Measurements from ENCODE around the gene HSD17B12. TPM values are rescaled to one million over a fixed set of nuclear protein-coding genes. Genes with fewer than 3 reads are reported as not detected.

HSD17B12 gene
- polyA plus RNA-seq, 4 donors, result 20.5 to 89.4 (median 45.9) TPM

DNA sequence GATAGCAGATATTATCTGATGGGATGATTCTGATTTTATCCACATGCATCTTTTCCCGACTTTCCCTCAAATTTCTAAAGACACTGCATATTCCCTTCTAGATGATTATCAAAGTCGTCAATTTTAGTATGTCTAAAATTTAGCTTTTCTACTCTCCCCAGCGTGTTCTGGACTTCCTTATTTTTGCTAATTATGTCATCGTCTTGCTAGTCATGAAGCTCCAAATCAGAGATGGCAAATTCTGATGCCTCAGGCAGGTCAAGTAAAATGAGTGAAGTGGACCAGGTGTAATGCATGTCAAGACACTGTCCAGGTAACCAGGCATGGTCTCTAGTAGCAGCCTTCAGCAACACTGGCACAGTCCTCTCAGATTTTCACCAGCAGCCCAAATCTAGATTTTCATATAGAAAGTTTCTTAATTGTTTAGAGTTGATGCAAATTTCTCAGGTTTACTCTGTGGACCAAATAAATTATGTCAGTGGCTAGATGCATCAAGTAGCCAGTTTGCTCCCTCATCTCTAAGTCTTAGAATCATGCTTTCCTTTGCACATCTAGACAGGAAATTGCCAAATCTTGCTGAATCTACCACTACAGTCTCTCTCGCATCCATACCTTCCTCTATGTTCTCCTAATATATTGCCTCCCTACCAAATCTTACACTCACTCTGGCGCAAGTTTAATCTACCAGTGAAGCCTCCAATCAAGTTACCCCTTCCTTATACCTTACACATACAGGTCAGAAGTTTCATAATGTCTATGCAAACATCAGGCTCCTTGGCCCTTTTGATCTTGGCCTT, 10.6 kb downstream of the HSD17B12 start:
- H3K4me1 ChIP-seq (ENCODE audit: control insufficient read depth in 3 of 3, insufficient read depth in 2 of 3, low read depth in 1 of 3, low read length in 2 of 3), result peaks cover 0 to 3% (median 0%) of the 10 kb centered on the region in 3 donors
- H3K27ac ChIP-seq (ENCODE audit: low read depth in 1 of 3, low read length in 2 of 3), result no peak overlapping the region
- WGBS, 3 donors, result 88 to 95% (median 93%) methylated on average over 6 of the region's 6 CpGs
- H3K27me3 ChIP-seq (ENCODE audit: control insufficient read depth in 3 of 3, insufficient read depth in 3 of 3, low read length in 3 of 3), result no peaks in the 10 kb centered on the region
- DNase-seq (no peak), FAIRE-seq (no peak)
- H3K9me3 ChIP-seq (ENCODE audit: control insufficient read depth in 2 of 2, insufficient read depth in 1 of 2, low read depth in 1 of 2, low read length in 1 of 2), result peaks cover 0 to 2% of the 10 kb centered on the region in 2 donors
- peaks cover 0 to 7% (median 0%) of the 10 kb centered on the region in 3 donors for H3K36me3 ChIP-seq (ENCODE audit: control insufficient read depth in 3 of 3, insufficient read depth in 2 of 3, low read depth in 1 of 3, low read length in 3 of 3)
- no peak overlapping the region for H3K4me3 ChIP-seq (ENCODE audit: low read depth in 1 of 3, low read length in 3 of 3)

- H3K4me1 ChIP-seq (ENCODE audit: control insufficient read depth in 3 of 3, insufficient read depth in 2 of 3, low read depth in 1 of 3, low read length in 2 of 3), result peaks cover 0 to 3% (median 0%) of the 10 kb centered on the region in 3 donors
- no peaks in the 10 kb centered on the region for H3K27me3 ChIP-seq (ENCODE audit: control insufficient read depth in 3 of 3, insufficient read depth in 3 of 3, low read length in 3 of 3)
- peaks cover 0 to 2% of the 10 kb centered on the region in 2 donors for H3K9me3 ChIP-seq (ENCODE audit: control insufficient read depth in 2 of 2, insufficient read depth in 1 of 2, low read depth in 1 of 2, low read length in 1 of 2)
- H3K4me3 ChIP-seq (ENCODE audit: low read depth in 1 of 3, low read length in 3 of 3), result no peak overlapping the region
- no peak overlapping the region for H3K27ac ChIP-seq (ENCODE audit: low read depth in 1 of 3, low read length in 2 of 3)
- FAIRE-seq, result no peak
- DNase-seq, result no peak
- H3K36me3 ChIP-seq (ENCODE audit: control insufficient read depth in 3 of 3, insufficient read depth in 2 of 3, low read depth in 1 of 3, low read length in 3 of 3), result peaks cover 0 to 7% (median 0%) of the 10 kb centered on the region in 3 donors
- WGBS, 3 donors, result 81 to 97% (median 95%) methylated on average over 1 of the region's 1 CpG
Measured at GRCh38 chr11:43691806-43692205, 11.3 kb downstream of the HSD17B12 start.

- FAIRE-seq, result no peak
- peaks cover 0 to 7% (median 0%) of the 10 kb centered on the region in 3 donors for H3K36me3 ChIP-seq (ENCODE audit: control insufficient read depth in 3 of 3, insufficient read depth in 2 of 3, low read depth in 1 of 3, low read length in 3 of 3)
- 91 to 100% (median 93%) methylated on average over 2 of the region's 2 CpGs for WGBS, 3 donors
- DNase-seq, result no peak
- H3K9me3 ChIP-seq (ENCODE audit: control insufficient read depth in 2 of 2, insufficient read depth in 1 of 2, low read depth in 1 of 2, low read length in 1 of 2), result peaks cover 0 to 2% of the 10 kb centered on the region in 2 donors
- H3K4me1 ChIP-seq (ENCODE audit: control insufficient read depth in 3 of 3, insufficient read depth in 2 of 3, low read depth in 1 of 3, low read length in 2 of 3), result no peaks in the 10 kb centered on the region
- no peaks in the 10 kb centered on the region for H3K27me3 ChIP-seq (ENCODE audit: control insufficient read depth in 3 of 3, insufficient read depth in 3 of 3, low read length in 3 of 3)
- H3K4me3 ChIP-seq (ENCODE audit: low read depth in 1 of 3, low read length in 3 of 3), result no peak overlapping the region
- H3K27ac ChIP-seq (ENCODE audit: low read depth in 1 of 3, low read length in 2 of 3), result no peak overlapping the region
Measured at GRCh38 chr11:43693069-43693468, 12.5 kb downstream of the HSD17B12 start.

- Histone ChIP-seq H3K9me3 (ENCODE audit: control insufficient read depth in 2 of 2, insufficient read depth in 1 of 2, low read depth in 1 of 2, low read length in 1 of 2) (peaks cover 0 to 2% of the 10 kb centered on the region in 2 donors), H3K27me3 (ENCODE audit: control insufficient read depth in 3 of 3, insufficient read depth in 3 of 3, low read length in 3 of 3) (no peaks in the 10 kb centered on the region), H3K36me3 (ENCODE audit: control insufficient read depth in 3 of 3, insufficient read depth in 2 of 3, low read depth in 1 of 3, low read length in 3 of 3) (peaks cover 0 to 7% (median 0%) of the 10 kb centered on the region in 3 donors), H3K4me3 (ENCODE audit: low read depth in 1 of 3, low read length in 3 of 3) (no peak overlapping the region), H3K27ac (ENCODE audit: low read depth in 1 of 3, low read length in 2 of 3) (no peak overlapping the region), H3K4me1 (ENCODE audit: control insufficient read depth in 3 of 3, insufficient read depth in 2 of 3, low read depth in 1 of 3, low read length in 2 of 3) (no peaks in the 10 kb centered on the region)
- 75 to 82% (median 81%) methylated on average over 3 of the region's 3 CpGs for WGBS, 3 donors
- FAIRE-seq (no peak), DNase-seq (no peak)
Measured at GRCh38 chr11:43693731-43694130, 13.2 kb downstream of the HSD17B12 start.

- DNase-seq, result no peak
- WGBS, 3 donors, result 89 to 93% (median 91%) methylated on average over 2 of the region's 2 CpGs
- FAIRE-seq, result no peak
Measured at GRCh38 chr11:43694477-43694876, 13.9 kb downstream of the HSD17B12 start.

DNA sequence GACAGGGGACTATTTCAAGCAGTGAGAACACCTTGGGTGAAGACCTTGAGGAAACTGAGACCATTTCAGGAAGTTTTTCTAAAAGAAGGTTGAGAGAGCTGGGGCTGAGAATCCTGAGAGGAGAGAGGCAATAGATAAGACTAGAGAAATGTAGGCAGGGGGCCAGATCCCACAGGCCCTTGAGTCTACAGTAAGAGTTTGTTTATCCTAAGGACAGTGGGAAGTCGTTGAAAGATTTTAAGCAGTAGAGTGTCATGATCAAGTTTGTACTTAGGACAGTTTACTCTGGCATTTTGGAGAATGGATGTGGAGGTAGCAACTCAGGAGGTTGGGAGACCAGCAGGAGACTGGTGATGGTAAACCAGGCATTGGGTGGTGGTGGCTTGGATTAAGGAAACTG, 17.1 kb downstream of the HSD17B12 start:
- Histone ChIP-seq H3K4me3 (ENCODE audit: low read depth in 1 of 3, low read length in 3 of 3) (no peak overlapping the region), H3K9me3 (ENCODE audit: control insufficient read depth in 2 of 2, insufficient read depth in 1 of 2, low read depth in 1 of 2, low read length in 1 of 2) (peaks cover 0 to 8% of the 10 kb centered on the region in 2 donors), H3K27me3 (ENCODE audit: control insufficient read depth in 3 of 3, insufficient read depth in 3 of 3, low read length in 3 of 3) (no peaks in the 10 kb centered on the region), H3K27ac (ENCODE audit: low read depth in 1 of 3, low read length in 2 of 3) (no peak overlapping the region), H3K4me1 (ENCODE audit: control insufficient read depth in 3 of 3, insufficient read depth in 2 of 3, low read depth in 1 of 3, low read length in 2 of 3) (no peaks in the 10 kb centered on the region), H3K36me3 (ENCODE audit: control insufficient read depth in 3 of 3, insufficient read depth in 2 of 3, low read depth in 1 of 3, low read length in 3 of 3) (peaks cover 0 to 2% (median 2%) of the 10 kb centered on the region in 3 donors)
- 54 to 76% (median 61%) methylated on average over 1 of the region's 1 CpG for WGBS, 3 donors
- no peak for FAIRE-seq
- no peak for DNase-seq

More at GRCh38 chr11:43694477-43694876, 13.9 kb downstream of the HSD17B12 start:
- Histone ChIP-seq H3K27me3 (ENCODE audit: control insufficient read depth in 3 of 3, insufficient read depth in 3 of 3, low read length in 3 of 3) (no peaks in the 10 kb centered on the region), H3K27ac (ENCODE audit: low read depth in 1 of 3, low read length in 2 of 3) (no peak overlapping the region), H3K4me1 (ENCODE audit: control insufficient read depth in 3 of 3, insufficient read depth in 2 of 3, low read depth in 1 of 3, low read length in 2 of 3) (no peaks in the 10 kb centered on the region), H3K9me3 (ENCODE audit: control insufficient read depth in 2 of 2, insufficient read depth in 1 of 2, low read depth in 1 of 2, low read length in 1 of 2) (peaks cover 0 to 2% of the 10 kb centered on the region in 2 donors), H3K4me3 (ENCODE audit: low read depth in 1 of 3, low read length in 3 of 3) (no peak overlapping the region), H3K36me3 (ENCODE audit: control insufficient read depth in 3 of 3, insufficient read depth in 2 of 3, low read depth in 1 of 3, low read length in 3 of 3) (peaks cover 0 to 6% (median 0%) of the 10 kb centered on the region in 3 donors)

DNA sequence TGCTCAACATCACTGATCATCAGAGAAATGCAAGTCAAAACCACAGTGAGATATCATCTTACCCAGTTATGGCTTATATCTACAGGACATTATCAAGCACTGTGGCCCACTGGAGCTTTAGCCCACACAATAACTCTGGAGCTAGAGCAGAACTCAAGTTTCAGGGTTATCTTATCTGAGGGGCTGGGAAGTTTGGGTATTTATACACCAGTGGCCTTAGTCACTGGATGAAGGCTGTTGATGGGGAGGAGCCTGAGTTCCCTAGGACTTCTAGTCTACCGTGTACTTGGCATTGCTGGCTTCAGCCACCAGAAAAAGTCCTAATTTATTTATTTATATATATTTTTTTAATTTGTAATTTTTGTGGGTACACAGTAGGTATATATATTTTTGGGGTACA, 19.3 kb downstream of the HSD17B12 start:
- WGBS, 3 donors, result 92 to 100% (median 94%) methylated on average over 1 of the region's 1 CpG
- Histone ChIP-seq H3K4me3 (ENCODE audit: low read depth in 1 of 3, low read length in 3 of 3) (no peak overlapping the region), H3K36me3 (ENCODE audit: control insufficient read depth in 3 of 3, insufficient read depth in 2 of 3, low read depth in 1 of 3, low read length in 3 of 3) (peaks cover 0 to 2% (median 0%) of the 10 kb centered on the region in 3 donors), H3K4me1 (ENCODE audit: control insufficient read depth in 3 of 3, insufficient read depth in 2 of 3, low read depth in 1 of 3, low read length in 2 of 3) (no peaks in the 10 kb centered on the region), H3K27ac (ENCODE audit: low read depth in 1 of 3, low read length in 2 of 3) (no peak overlapping the region), H3K27me3 (ENCODE audit: control insufficient read depth in 3 of 3, insufficient read depth in 3 of 3, low read length in 3 of 3) (no peaks in the 10 kb centered on the region), H3K9me3 (ENCODE audit: control insufficient read depth in 2 of 2, insufficient read depth in 1 of 2, low read depth in 1 of 2, low read length in 1 of 2) (peaks cover 0 to 7% of the 10 kb centered on the region in 2 donors)
- no peak for DNase-seq
- FAIRE-seq, result no peak

- H3K36me3 ChIP-seq (ENCODE audit: control insufficient read depth in 3 of 3, insufficient read depth in 2 of 3, low read depth in 1 of 3, low read length in 3 of 3), result peaks cover 0 to 4% (median 2%) of the 10 kb centered on the region in 3 donors
- no peak overlapping the region for H3K27ac ChIP-seq (ENCODE audit: low read depth in 1 of 3, low read length in 2 of 3)
- no peaks in the 10 kb centered on the region for H3K4me1 ChIP-seq (ENCODE audit: control insufficient read depth in 3 of 3, insufficient read depth in 2 of 3, low read depth in 1 of 3, low read length in 2 of 3)
- peaks cover 0 to 7% of the 10 kb centered on the region in 2 donors for H3K9me3 ChIP-seq (ENCODE audit: control insufficient read depth in 2 of 2, insufficient read depth in 1 of 2, low read depth in 1 of 2, low read length in 1 of 2)
- no peak for DNase-seq
- 90 to 100% (median 100%) methylated on average over 1 of the region's 1 CpG for WGBS, 3 donors
- no peaks in the 10 kb centered on the region for H3K27me3 ChIP-seq (ENCODE audit: control insufficient read depth in 3 of 3, insufficient read depth in 3 of 3, low read length in 3 of 3)
- no peak overlapping the region for H3K4me3 ChIP-seq (ENCODE audit: low read depth in 1 of 3, low read length in 3 of 3)
- FAIRE-seq, result no peak
Measured at GRCh38 chr11:43706631-43707030, 26.1 kb downstream of the HSD17B12 start.

All from small intestine (tissue), 7 donors.